Suprapubic skin (tissue), 4 donors: ENCODE measurements around the gene CACNA2D3.

Experiments used
- EP300 ChIP-seq: sonication (generic); formaldehyde crosslinking; IDR thresholded peaks from one replicate; pipeline ENCODE4 v1.6.1; 2017; ENCODE audit warnings: antibody characterized with exemption
- POLR2A ChIP-seq, 2 donors: fragments of 450-650 bp; IDR thresholded peaks; one replicate each; pipeline ENCODE4 v1.6.1; 2017; ENCODE audit warnings: antibody characterized with exemption in 2 of 2, mild to moderate bottlenecking in 2 of 2, moderate library complexity in 2 of 2
- POLR2AphosphoS5 ChIP-seq, 3 donors: sonication (generic); formaldehyde crosslinking; IDR thresholded peaks; one replicate each; pipeline ENCODE4 v1.6.1; 2017; ENCODE audit warnings: antibody characterized with exemption in 3 of 3
- TF ChIP-seq, protein P1 (sequence below), 2 donors: fragments of 200-600 bp in 1 of 2; fragments of 450-650 bp in 1 of 2; sonication (generic) in 1 of 2; IDR thresholded peaks; one replicate each; pipeline ENCODE4 v1.5.1; 2016 to 2019; ENCODE audit warnings: antibody characterized with exemption in 2 of 2, mild to moderate bottlenecking in 1 of 2, moderate library complexity in 1 of 2

DNA sequence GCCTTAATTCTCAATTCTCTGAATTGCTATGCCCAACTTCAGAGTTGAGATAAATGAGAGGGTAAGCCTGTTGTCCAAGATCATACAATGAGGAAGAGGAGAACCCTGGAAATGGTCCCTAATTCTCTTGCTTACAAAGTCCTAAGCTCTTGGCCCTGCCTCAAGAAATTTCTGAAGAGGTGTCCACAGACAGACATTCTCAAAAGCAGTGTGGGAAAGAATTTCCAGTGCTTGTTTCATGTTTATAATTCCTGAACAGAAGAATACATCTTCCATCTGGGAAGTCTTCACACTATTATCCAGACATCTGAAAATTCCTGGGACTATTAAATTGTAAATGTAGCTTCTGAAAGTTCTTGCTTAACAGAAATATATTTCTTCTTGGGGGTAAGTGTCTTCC is 972.3 kb downstream of the CACNA2D3 start:
- TF ChIP-seq, protein P1, sequence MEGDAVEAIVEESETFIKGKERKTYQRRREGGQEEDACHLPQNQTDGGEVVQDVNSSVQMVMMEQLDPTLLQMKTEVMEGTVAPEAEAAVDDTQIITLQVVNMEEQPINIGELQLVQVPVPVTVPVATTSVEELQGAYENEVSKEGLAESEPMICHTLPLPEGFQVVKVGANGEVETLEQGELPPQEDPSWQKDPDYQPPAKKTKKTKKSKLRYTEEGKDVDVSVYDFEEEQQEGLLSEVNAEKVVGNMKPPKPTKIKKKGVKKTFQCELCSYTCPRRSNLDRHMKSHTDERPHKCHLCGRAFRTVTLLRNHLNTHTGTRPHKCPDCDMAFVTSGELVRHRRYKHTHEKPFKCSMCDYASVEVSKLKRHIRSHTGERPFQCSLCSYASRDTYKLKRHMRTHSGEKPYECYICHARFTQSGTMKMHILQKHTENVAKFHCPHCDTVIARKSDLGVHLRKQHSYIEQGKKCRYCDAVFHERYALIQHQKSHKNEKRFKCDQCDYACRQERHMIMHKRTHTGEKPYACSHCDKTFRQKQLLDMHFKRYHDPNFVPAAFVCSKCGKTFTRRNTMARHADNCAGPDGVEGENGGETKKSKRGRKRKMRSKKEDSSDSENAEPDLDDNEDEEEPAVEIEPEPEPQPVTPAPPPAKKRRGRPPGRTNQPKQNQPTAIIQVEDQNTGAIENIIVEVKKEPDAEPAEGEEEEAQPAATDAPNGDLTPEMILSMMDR (IDR thresholded peaks at IDR 0.05), result no peak
- no peak for TF ChIP-seq POLR2A (IDR thresholded peaks at IDR 0.05)
- TF ChIP-seq EP300, result no peak
- TF ChIP-seq POLR2AphosphoS5 (IDR thresholded peaks at IDR 0.05), result no peak
